Parathyroid adenoma (tissue), 2 donors: ENCODE results near the gene CSRNP3.

Experiments used
- H2AFZ ChIP-seq: fragments of 300-600 bp; sonication (generic); one replicate; pipeline ENCODE4 v1.7.0; 2017; ENCODE audit warnings: antibody characterized with exemption, mild to moderate bottlenecking
- H3K27ac ChIP-seq: fragments of 300-600 bp; sonication (generic); one replicate; pipeline ENCODE4 v1.7.0; 2017
- H3K27me3 ChIP-seq: fragments of 300-600 bp; sonication (generic); one replicate; pipeline ENCODE4 v1.7.0; 2017; ENCODE audit warnings: low read length; ENCODE audit not compliant: control insufficient read depth, insufficient read depth
- H3K36me3 ChIP-seq: fragments of 300-600 bp; sonication (generic); one replicate; pipeline ENCODE4 v1.7.0; 2017; ENCODE audit warnings: low read length; ENCODE audit not compliant: control insufficient read depth, insufficient read depth
- H3K4me1 ChIP-seq: fragments of 300-600 bp; sonication (generic); one replicate; pipeline ENCODE4 v1.7.0; 2017; ENCODE audit warnings: control low read depth
- H3K4me2 ChIP-seq: fragments of 300-600 bp; sonication (generic); one replicate; pipeline ENCODE4 v1.7.0; 2017; ENCODE audit warnings: low read length
- H3K4me3 ChIP-seq: fragments of 300-600 bp; sonication (generic); one replicate; pipeline ENCODE4 v1.7.0; 2017; ENCODE audit warnings: low read depth, low read length
- H3K79me2 ChIP-seq: fragments of 300-600 bp; sonication (generic); one replicate; pipeline ENCODE4 v1.7.0; 2017; ENCODE audit warnings: control low read depth
- H3K9ac ChIP-seq: fragments of 300-600 bp; sonication (generic); one replicate; pipeline ENCODE4 v1.7.0; 2017; ENCODE audit warnings: mild to moderate bottlenecking
- H3K9me3 ChIP-seq: fragments of 300-600 bp; sonication (generic); one replicate; pipeline ENCODE4 v1.7.0; 2017; ENCODE audit warnings: low read length; ENCODE audit not compliant: control insufficient read depth
- CTCF ChIP-seq: fragments of 300-600 bp; sonication (generic); IDR thresholded peaks from one replicate; pipeline ENCODE4 v1.7.0; 2017; ENCODE audit warnings: antibody characterized with exemption, mild to moderate bottlenecking
- donor health status: primary hyperparathyroidism.

The CSRNP3 gene

GRCh38 chr2:165681841-165682240 lies 212.3 kb downstream of the CSRNP3 start:
- peak overlapping the region; percentile 24 for H3K27ac ChIP-seq
- no peaks in the 10 kb centered on the region for H3K9me3 ChIP-seq
- no peaks in the 10 kb centered on the region for H3K4me1 ChIP-seq
- no peak for TF ChIP-seq CTCF
- H3K4me2 ChIP-seq: no peak overlapping the region
- no peaks in the 10 kb centered on the region for H3K27me3 ChIP-seq
- H3K36me3 ChIP-seq: no peaks in the 10 kb centered on the region
- H3K9ac ChIP-seq: no peak overlapping the region
- no peak overlapping the region for H2AFZ ChIP-seq
- H3K4me3 ChIP-seq: no peak overlapping the region
- H3K79me2 ChIP-seq: no peaks in the 10 kb centered on the region

- Histone ChIP-seq H3K9me3 (no peaks in the 10 kb centered on the region), H3K4me2 (no peak overlapping the region), H3K27ac (peak overlapping the region; percentile 24), H3K27me3 (no peaks in the 10 kb centered on the region), H2AFZ (no peak overlapping the region), H3K4me3 (no peak overlapping the region), H3K79me2 (no peaks in the 10 kb centered on the region), H3K9ac (no peak overlapping the region), H3K36me3 (no peaks in the 10 kb centered on the region), H3K4me1 (no peaks in the 10 kb centered on the region)
- TF ChIP-seq CTCF: no peak
Observed at GRCh38 chr2:165682546-165682945, 213.0 kb downstream of the CSRNP3 start.

GRCh38 chr2:165686800-165687199 lies 217.3 kb downstream of the CSRNP3 start:
- no peaks in the 10 kb centered on the region for H3K27me3 ChIP-seq
- H3K9me3 ChIP-seq: no peaks in the 10 kb centered on the region
- H3K4me1 ChIP-seq: no peaks in the 10 kb centered on the region
- TF ChIP-seq CTCF: no peak
- no peak overlapping the region for H3K4me2 ChIP-seq
- no peak overlapping the region for H3K27ac ChIP-seq
- H3K9ac ChIP-seq: no peak overlapping the region
- H2AFZ ChIP-seq: no peak overlapping the region
- H3K36me3 ChIP-seq: no peaks in the 10 kb centered on the region
- no peaks in the 10 kb centered on the region for H3K79me2 ChIP-seq
- no peak overlapping the region for H3K4me3 ChIP-seq

DNA sequence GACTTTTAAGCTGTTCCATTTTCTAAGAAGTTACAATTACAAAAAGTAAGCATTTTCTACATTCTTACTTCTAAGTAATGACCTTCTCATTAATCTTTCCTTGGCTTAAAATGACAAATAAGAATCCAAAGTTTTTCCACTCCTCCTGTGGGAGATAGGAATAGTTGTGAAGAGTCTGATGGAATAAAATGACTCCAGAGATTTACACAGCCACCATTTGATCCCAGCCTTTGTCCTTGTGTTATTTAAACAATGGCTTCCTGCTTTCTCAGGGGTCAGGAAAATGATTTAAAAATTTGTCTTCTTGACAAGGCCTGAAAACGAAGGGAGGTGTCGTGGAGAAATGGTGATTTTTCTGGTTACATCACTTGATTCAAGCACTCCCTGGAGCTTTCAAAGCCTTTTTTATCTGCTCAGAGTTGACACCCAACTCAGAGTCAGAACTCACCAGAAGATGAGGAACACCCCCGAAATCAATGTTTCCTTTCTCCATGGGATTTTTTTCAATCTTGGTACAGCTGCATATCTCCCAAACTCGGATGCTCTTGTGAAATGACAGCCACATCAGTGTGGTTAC lies 218.0 kb downstream of the CSRNP3 start:
- Histone ChIP-seq H3K4me3 (no peak overlapping the region), H2AFZ (no peak overlapping the region), H3K9me3 (no peaks in the 10 kb centered on the region), H3K4me2 (no peak overlapping the region), H3K27ac (no peak overlapping the region), H3K9ac (no peak overlapping the region), H3K36me3 (no peaks in the 10 kb centered on the region), H3K79me2 (no peaks in the 10 kb centered on the region), H3K27me3 (no peaks in the 10 kb centered on the region), H3K4me1 (no peaks in the 10 kb centered on the region)
- TF ChIP-seq CTCF: no peak

DNA sequence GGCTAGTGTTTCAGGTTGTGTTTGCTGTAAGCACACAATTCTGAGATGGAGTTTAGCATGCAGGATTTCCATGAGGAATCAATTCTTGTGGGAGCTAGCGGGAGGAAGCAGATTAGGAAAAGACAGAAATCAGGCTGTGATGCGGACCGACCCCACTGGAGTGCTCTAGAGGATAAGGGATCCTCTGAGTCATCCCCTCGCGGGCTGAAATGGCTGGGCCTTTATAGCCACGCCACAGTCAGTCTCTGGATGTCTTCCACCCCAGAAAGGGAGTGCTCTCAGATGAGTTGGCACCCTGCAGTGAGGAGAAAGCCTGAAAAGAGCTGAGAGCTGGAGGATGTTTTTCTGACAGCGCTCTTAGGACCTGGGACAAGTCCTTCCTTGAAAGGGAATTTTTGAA lies 222.1 kb downstream of the CSRNP3 start:
- no peak overlapping the region for H3K9ac ChIP-seq
- no peak overlapping the region for H3K4me2 ChIP-seq
- no peaks in the 10 kb centered on the region for H3K9me3 ChIP-seq
- TF ChIP-seq CTCF: no peak
- no peak overlapping the region for H3K4me3 ChIP-seq
- no peaks in the 10 kb centered on the region for H3K27me3 ChIP-seq
- no peaks in the 10 kb centered on the region for H3K79me2 ChIP-seq
- no peaks in the 10 kb centered on the region for H3K4me1 ChIP-seq
- no peak overlapping the region for H2AFZ ChIP-seq
- H3K36me3 ChIP-seq: no peaks in the 10 kb centered on the region
- H3K27ac ChIP-seq: no peak overlapping the region
